ENCODE results near the gene FAM25G.

Gene FAM25G

GRCh38 chr10:47451273-47451997, 40.1 kb downstream of the FAM25G start:
- no peak for DNase-seq
- H3K27ac ChIP-seq, result no peak overlapping the region
- intact Hi-C loops (cut with DNase I; ENCODE audit: low total_unique reads), result no loop called here

GRCh38 chr10:47450442-47450841, 41.1 kb downstream of the FAM25G start:
- peaks cover 0 to 9% (median 0%) of the 10 kb centered on the region in 3 donors for H3K9me3 ChIP-seq
- H3K27me3 ChIP-seq, result no peaks in the 10 kb centered on the region
- intact Hi-C loops (cut with DNase I; ENCODE audit: low total_unique reads), result no loop called here
- no peak overlapping the region for H3K27ac ChIP-seq
- TF ChIP-seq, protein P1, sequence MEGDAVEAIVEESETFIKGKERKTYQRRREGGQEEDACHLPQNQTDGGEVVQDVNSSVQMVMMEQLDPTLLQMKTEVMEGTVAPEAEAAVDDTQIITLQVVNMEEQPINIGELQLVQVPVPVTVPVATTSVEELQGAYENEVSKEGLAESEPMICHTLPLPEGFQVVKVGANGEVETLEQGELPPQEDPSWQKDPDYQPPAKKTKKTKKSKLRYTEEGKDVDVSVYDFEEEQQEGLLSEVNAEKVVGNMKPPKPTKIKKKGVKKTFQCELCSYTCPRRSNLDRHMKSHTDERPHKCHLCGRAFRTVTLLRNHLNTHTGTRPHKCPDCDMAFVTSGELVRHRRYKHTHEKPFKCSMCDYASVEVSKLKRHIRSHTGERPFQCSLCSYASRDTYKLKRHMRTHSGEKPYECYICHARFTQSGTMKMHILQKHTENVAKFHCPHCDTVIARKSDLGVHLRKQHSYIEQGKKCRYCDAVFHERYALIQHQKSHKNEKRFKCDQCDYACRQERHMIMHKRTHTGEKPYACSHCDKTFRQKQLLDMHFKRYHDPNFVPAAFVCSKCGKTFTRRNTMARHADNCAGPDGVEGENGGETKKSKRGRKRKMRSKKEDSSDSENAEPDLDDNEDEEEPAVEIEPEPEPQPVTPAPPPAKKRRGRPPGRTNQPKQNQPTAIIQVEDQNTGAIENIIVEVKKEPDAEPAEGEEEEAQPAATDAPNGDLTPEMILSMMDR (IDR thresholded peaks at IDR 0.05), result no peak
- no peaks in the 10 kb centered on the region for H3K36me3 ChIP-seq
- H3K4me1 ChIP-seq, result no peaks in the 10 kb centered on the region
- DNase-seq, result no peak
- no peak overlapping the region for H3K4me3 ChIP-seq

More at GRCh38 chr10:47451273-47451997, 40.1 kb downstream of the FAM25G start:
- Histone ChIP-seq H3K4me1 (no peaks in the 10 kb centered on the region), H3K4me3 (no peak overlapping the region), H3K36me3 (no peaks in the 10 kb centered on the region), H3K9me3 (peaks cover 0 to 5% (median 0%) of the 10 kb centered on the region in 3 donors), H3K27me3 (no peaks in the 10 kb centered on the region)
- TF ChIP-seq, protein P1 (IDR thresholded peaks at IDR 0.05), result no peak

DNA sequence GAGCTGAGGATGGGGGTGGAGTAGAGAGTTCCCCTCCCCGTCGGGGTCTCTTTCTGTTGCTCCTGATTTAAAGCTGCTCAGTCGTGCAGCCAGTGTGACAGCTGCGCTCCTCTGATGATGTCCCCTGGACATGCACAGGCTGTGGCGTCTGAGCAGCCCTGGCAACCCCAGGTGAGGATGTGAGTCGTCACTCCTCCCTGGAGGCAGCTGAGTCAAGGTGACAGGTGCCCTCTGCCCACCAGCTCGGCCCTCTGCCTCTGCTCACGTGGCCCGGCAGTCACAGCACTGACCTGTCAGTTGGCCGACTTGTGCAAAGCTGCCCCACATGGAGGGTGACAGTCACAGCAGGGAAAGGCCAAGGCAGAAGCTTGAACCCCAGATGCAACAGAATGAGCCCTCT, 41.5 kb downstream of the FAM25G start:
- intact Hi-C loops (cut with DNase I; ENCODE audit: low total_unique reads), result no loop called here
- Histone ChIP-seq H3K36me3 (no peaks in the 10 kb centered on the region), H3K9me3 (peaks cover 0 to 9% (median 4%) of the 10 kb centered on the region in 3 donors), H3K27ac (no peak overlapping the region), H3K27me3 (no peaks in the 10 kb centered on the region), H3K4me1 (no peaks in the 10 kb centered on the region), H3K4me3 (no peak overlapping the region)
- TF ChIP-seq, protein P1 (IDR thresholded peaks at IDR 0.05), result no peak
- DNase-seq, result no peak

DNA sequence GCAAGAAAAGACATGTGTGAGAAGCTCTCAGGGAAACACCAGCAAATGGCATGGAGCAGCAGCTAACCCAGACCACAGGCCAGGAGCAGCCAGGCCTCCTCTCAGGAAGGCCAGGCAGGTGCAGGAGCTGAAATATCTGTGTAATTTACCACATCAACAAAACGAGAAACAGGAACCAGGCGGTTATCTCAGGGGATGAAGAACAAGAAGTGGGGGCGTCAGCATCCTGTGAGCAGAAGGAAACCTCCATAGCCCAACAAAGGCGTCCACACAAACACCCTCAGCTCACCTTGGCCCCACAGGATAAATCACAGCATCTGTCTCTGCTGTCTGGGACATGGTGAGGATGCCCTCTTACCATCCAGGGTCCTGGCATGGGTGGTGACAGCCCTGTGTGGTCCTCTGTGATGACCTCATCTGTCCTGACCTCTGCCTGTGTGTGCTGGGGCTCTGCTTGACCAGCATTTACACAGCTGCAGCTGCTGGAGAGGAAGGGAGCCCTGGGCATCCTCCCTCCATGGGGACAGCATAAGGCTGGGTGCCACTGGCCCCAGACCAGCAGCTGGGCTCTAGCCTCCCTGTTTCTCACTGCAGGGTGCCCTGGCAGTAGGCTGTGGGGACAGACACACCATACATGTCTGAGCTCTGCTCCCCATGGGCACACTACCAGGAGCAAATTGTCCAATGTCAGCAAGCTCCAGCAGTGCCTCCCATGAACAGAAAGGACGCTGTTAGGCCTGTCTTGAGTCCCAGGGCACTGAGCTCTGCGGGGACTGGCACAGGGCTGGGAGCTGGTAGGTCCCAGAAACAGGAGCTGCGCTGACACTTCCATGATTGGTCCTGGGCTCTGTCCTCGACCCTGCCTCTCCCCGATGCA, 42.2 kb downstream of the FAM25G start:
- Histone ChIP-seq H3K9me3 (peaks cover 0 to 9% (median 4%) of the 10 kb centered on the region in 3 donors), H3K4me3 (no peak overlapping the region), H3K27ac (no peak overlapping the region), H3K36me3 (no peaks in the 10 kb centered on the region), H3K27me3 (no peaks in the 10 kb centered on the region), H3K4me1 (no peaks in the 10 kb centered on the region)
- intact Hi-C loops (cut with DNase I; ENCODE audit: low total_unique reads), result no loop called here
- TF ChIP-seq, protein P1 (IDR thresholded peaks at IDR 0.05), result no peak
- no peak for DNase-seq

DNA sequence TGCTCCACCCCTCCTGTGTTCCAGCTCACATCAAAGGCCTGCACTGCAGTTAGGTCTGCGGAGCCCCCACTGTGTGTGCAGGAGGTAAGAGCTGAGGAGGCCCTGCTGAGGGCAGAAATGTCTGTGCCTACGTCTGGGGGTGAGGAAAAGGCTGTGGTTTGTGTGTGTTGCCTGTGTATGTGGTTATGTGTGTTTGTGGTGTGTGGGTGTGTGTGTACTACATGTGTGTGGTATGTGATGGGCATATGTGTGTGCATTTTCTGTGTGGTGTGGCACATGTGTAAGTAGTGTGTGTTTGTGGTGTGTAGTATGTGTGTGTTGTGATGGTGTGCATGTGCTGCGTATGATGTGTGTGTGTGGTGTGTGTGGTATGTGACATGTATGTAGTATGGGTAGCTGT, 43.8 kb downstream of the FAM25G start:
- Histone ChIP-seq H3K36me3 (no peaks in the 10 kb centered on the region), H3K9me3 (peaks cover 0 to 9% (median 4%) of the 10 kb centered on the region in 3 donors), H3K27me3 (no peaks in the 10 kb centered on the region), H3K4me1 (no peaks in the 10 kb centered on the region), H3K4me3 (no peak overlapping the region), H3K27ac (no peak overlapping the region)
- TF ChIP-seq, protein P1 (IDR thresholded peaks at IDR 0.05), result no peak
- DNase-seq, result no peak
- intact Hi-C loops (cut with DNase I; ENCODE audit: low total_unique reads), result no loop called here
